ENCODE measurements around the gene KAT6B.

- no peak for TF ChIP-seq CTCF (IDR thresholded peaks at IDR 0.05 in 4 of 5, conservative IDR thresholded peaks at IDR 0.05 in 1 of 5)
- no peak for TF ChIP-seq POLR2A (IDR thresholded peaks at IDR 0.05)
Observed at GRCh38 chr10:75050149-75050919, 223.9 kb downstream of the KAT6B start.
